ENCODE measurements around the gene HIVEP2. TPM values are rescaled to one million over a fixed set of nuclear protein-coding genes. Genes with fewer than 3 reads are reported as not detected.
A peak's percentile ranks its signal among the peaks of the same experiment; 100 is the strongest.

Gene HIVEP2
- total RNA-seq, 1 donor from 2014 or later, result 24.6 TPM

- Histone ChIP-seq H3K36me3 (ENCODE audit: control insufficient read depth, insufficient read depth, low read length) (no peaks in the 10 kb centered on the region), H3K4me3 (ENCODE audit: low read depth, low read length) (no peak overlapping the region), H3K27me3 (ENCODE audit: control insufficient read depth, insufficient read depth, low read length) (no peaks in the 10 kb centered on the region)
- TF ChIP-seq CTCF (IDR thresholded peaks at IDR 0.05; ENCODE audit: insufficient read depth, low read length, poor library complexity, severe bottlenecking), result no peak
- no peak for DNase-seq (ENCODE audit: low read depth)
Measured at GRCh38 chr6:142907544-142907943, 37.4 kb downstream of the HIVEP2 start.

- Histone ChIP-seq H3K4me3 (ENCODE audit: low read depth, low read length) (no peak overlapping the region), H3K36me3 (ENCODE audit: control insufficient read depth, insufficient read depth, low read length) (no peaks in the 10 kb centered on the region), H3K27me3 (ENCODE audit: control insufficient read depth, insufficient read depth, low read length) (no peaks in the 10 kb centered on the region)
- DNase-seq (ENCODE audit: low read depth), result no peak
- no peak for TF ChIP-seq CTCF (IDR thresholded peaks at IDR 0.05; ENCODE audit: insufficient read depth, low read length, poor library complexity, severe bottlenecking)
Measured at GRCh38 chr6:142906945-142907470, 38.0 kb downstream of the HIVEP2 start.

- no peak for TF ChIP-seq CTCF (IDR thresholded peaks at IDR 0.05; ENCODE audit: insufficient read depth, low read length, poor library complexity, severe bottlenecking)
- H3K27me3 ChIP-seq (ENCODE audit: control insufficient read depth, insufficient read depth, low read length), result no peaks in the 10 kb centered on the region
- no peak for DNase-seq (ENCODE audit: low read depth)
- H3K4me3 ChIP-seq (ENCODE audit: low read depth, low read length), result no peak overlapping the region
- no peaks in the 10 kb centered on the region for H3K36me3 ChIP-seq (ENCODE audit: control insufficient read depth, insufficient read depth, low read length)
Measured at GRCh38 chr6:142903812-142904211, 41.2 kb downstream of the HIVEP2 start.

GRCh38 chr6:142902636-142903053 lies 42.3 kb downstream of the HIVEP2 start:
- Histone ChIP-seq H3K36me3 (ENCODE audit: control insufficient read depth, insufficient read depth, low read length) (no peaks in the 10 kb centered on the region), H3K4me3 (ENCODE audit: low read depth, low read length) (no peak overlapping the region), H3K27me3 (ENCODE audit: control insufficient read depth, insufficient read depth, low read length) (no peaks in the 10 kb centered on the region)
- DNase-seq (ENCODE audit: low read depth), result peak; percentile 97
- TF ChIP-seq CTCF (IDR thresholded peaks at IDR 0.05; ENCODE audit: insufficient read depth, low read length, poor library complexity, severe bottlenecking), result no peak

- no peak for TF ChIP-seq CTCF (IDR thresholded peaks at IDR 0.05; ENCODE audit: insufficient read depth, low read length, poor library complexity, severe bottlenecking)
- Histone ChIP-seq H3K27me3 (ENCODE audit: control insufficient read depth, insufficient read depth, low read length) (no peaks in the 10 kb centered on the region), H3K36me3 (ENCODE audit: control insufficient read depth, insufficient read depth, low read length) (no peaks in the 10 kb centered on the region), H3K4me3 (ENCODE audit: low read depth, low read length) (no peak overlapping the region)
- no peak for DNase-seq (ENCODE audit: low read depth)
Measured at GRCh38 chr6:142901611-142902010, 43.4 kb downstream of the HIVEP2 start.
